HL-60 (cell line): ENCODE data around the gene PFDN2.
A peak's percentile ranks its signal among the peaks of the same experiment; 100 is the strongest.

Source experiments
- GABPA ChIP-seq: IDR thresholded peaks from 2 replicates; pipeline ENCODE4 v1.6.1; 2012; ENCODE audit warnings: low read depth
- SPI1 ChIP-seq: IDR thresholded peaks from 2 replicates; pipeline ENCODE4 v1.6.1; 2012; ENCODE audit warnings: low read depth, mild to moderate bottlenecking, borderline replicate concordance
- TF ChIP-seq, protein P1 (sequence below): IDR thresholded peaks from one replicate; pipeline ENCODE4 v1.5.1; 2011; ENCODE audit warnings: low read length, control low read depth, inconsistent platforms; ENCODE audit not compliant: insufficient read depth

DNA sequence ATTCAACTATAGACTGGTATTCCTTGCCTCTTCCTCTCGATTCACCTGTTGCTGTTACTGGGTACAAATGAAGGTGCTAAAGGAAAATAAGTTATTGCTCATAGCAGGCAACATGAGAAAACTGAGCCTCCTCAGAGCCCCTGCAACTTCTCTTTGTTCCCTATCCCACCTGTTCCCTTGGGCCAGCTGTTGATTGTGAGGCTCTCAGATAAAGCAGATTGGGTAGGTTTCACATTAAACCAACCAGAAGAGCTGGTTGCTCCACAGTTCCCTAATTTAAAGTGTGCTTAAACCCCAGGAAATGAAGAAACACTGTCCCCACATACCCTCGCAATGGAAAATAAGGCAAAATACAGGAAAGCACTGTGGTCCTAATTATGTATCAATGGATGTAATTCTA, 9.8 kb upstream of the PFDN2 start:
- TF ChIP-seq, protein P1, sequence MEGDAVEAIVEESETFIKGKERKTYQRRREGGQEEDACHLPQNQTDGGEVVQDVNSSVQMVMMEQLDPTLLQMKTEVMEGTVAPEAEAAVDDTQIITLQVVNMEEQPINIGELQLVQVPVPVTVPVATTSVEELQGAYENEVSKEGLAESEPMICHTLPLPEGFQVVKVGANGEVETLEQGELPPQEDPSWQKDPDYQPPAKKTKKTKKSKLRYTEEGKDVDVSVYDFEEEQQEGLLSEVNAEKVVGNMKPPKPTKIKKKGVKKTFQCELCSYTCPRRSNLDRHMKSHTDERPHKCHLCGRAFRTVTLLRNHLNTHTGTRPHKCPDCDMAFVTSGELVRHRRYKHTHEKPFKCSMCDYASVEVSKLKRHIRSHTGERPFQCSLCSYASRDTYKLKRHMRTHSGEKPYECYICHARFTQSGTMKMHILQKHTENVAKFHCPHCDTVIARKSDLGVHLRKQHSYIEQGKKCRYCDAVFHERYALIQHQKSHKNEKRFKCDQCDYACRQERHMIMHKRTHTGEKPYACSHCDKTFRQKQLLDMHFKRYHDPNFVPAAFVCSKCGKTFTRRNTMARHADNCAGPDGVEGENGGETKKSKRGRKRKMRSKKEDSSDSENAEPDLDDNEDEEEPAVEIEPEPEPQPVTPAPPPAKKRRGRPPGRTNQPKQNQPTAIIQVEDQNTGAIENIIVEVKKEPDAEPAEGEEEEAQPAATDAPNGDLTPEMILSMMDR: no peak
- peak; percentile 82; the same call in 1 of the 2 replicates for TF ChIP-seq SPI1
- TF ChIP-seq GABPA: no peak
